ENCODE measurements around the gene PTPRS. TPM values are rescaled to one million over a fixed set of nuclear protein-coding genes. Genes with fewer than 3 reads are reported as not detected.

PTPRS gene
- total and polyA plus RNA-seq, 9 of the 15 experiments (the other 6 are each of a cell fraction or from before 2014, with no cell fraction given), result 1.1 to 49.4 (median 14.1) TPM

DNA sequence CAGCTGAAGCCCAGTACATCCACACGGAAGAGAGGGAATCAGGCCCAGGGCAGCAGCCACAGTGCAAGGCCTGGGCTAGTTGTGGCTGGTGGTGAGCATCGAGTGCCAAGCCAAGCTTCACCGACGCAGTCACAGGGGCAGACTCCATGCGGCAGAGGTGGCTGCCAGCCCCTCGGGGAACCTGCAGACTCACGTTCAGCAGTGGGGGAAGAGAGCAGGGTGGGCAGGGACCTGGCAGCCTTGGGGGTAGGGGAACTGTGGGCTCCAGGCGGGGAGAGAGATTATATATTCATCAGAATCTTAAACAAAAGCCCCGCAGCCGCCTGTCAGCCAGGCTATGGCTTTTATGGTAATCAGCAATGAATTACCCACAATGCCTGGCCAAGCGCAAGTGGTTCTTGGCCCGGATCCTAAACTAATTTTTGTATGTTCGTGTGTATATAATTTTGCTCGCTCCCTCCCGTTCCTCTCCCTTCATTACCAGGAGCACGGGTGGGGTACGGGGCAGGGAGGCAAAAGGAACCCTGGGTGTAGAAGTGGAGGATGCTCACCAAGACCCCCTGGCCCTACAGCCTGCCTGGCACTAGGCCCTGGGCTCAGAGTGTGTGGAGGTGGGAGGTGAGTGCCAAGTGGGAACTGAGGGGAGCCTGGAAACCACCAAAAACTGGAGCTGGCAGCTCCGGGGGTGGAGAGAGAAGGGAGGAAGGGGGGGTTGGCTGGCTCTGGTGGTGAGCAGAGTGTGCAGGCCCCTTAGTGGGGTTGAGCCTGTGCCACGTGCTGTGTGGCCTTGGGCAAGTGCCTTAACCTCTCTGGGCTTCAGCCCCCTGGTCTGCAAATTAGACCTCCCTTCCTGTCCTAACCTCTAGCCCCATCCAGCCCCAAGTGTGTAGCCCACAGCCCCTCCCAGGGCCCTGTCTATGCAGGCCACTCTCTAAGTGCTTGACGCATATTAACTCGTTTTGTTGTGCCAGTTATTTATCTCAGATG lies 31.9 kb downstream of the PTPRS start (continued):
- TF ChIP-seq, protein P1, sequence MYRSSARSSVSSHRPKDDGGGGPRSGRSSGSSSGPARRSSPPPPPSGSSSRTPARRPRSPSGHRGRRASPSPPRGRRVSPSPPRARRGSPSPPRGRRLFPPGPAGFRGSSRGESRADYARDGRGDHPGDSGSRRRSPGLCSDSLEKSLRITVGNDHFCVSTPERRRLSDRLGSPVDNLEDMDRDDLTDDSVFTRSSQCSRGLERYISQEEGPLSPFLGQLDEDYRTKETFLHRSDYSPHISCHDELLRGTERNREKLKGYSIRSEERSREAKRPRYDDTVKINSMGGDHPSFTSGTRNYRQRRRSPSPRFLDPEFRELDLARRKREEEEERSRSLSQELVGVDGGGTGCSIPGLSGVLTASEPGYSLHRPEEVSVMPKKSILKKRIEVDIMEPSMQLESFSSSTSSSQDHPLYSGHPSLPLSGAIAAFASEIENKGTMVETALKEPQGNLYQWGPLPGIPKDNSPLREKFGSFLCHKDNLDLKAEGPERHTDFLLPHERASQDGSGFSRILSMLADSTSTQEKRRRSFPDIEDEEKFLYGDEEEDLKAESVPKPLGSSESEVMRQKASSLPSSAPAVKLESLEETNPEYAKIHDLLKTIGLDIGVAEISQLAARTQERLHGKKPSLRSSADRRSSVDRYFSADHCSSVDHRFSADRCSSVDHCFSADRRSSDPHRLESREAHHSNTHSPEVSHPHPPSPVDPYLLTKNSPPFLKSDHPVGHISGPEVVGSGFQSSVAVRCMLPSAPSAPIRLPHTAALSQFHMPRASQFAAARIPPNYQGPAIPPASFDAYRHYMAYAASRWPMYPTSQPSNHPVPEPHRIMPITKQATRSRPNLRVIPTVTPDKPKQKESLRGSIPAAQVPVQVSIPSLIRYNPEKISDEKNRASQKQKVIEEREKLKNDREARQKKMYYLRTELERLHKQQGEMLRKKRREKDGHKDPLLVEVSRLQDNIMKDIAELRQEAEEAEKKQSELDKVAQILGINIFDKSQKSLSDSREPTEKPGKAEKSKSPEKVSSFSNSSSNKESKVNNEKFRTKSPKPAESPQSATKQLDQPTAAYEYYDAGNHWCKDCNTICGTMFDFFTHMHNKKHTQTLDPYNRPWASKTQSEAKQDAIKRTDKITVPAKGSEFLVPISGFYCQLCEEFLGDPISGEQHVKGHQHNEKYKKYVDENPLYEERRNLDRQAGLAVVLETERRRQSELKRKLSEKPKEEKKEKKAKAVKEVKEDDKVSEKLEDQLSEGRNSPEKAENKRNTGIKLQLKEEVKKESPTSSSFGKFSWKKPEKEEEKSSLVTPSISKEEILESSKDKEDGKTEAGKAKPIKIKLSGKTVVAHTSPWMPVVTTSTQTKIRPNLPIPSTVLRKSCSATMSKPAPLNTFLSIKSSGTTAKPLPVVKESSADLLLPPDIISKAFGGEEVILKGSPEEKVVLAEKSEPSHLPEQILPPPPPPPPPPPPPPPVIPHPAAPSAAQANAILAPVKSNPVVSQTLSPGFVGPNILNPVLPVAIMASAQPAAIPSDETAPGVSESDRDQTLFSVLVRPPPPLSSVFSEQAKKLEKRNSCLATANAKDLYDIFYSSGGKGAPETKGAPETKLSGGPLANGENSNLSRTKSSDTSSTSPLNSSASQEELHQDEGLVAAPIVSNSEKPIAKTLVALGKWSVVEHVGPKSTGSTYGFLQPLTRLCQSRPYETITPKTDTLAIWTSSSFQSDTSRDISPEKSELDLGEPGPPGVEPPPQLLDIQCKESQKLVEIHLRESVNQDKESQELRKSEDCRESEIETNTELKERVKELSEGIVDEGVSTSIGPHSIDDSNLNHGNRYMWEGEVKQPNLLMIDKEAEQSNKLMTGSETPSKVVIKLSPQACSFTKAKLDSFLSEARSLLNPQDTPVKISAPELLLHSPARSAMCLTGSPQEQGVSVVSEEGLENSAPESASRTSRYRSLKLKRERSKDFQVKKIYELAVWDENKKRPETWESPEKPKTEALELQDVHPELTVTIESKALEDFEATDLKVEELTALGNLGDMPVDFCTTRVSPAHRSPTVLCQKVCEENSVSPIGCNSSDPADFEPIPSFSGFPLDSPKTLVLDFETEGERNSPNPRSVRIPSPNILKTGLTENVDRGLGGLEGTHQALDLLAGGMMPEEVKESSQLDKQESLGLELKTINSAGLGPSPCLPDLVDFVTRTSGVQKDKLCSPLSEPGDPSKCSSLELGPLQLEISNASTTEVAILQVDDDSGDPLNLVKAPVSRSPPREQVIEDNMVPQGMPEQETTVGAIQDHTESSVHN (IDR thresholded peaks at IDR 0.05; ENCODE audit: borderline replicate concordance in 1 of 2, low read depth in 1 of 2), result no peak
- TF ChIP-seq ETV5 (CRISPR knock-in tag; IDR thresholded peaks at IDR 0.05; ENCODE audit: low read depth), result no peak
- TF ChIP-seq SUPT5H (IDR thresholded peaks at IDR 0.05), result peak; percentile 92
- no peak for TF ChIP-seq BRD9 (IDR thresholded peaks at IDR 0.05; ENCODE audit: low read depth, partially characterized antibody)
- TF ChIP-seq PHTF2 (CRISPR knock-in tag; IDR thresholded peaks at IDR 0.05), result no peak
- TF ChIP-seq, protein P2, sequence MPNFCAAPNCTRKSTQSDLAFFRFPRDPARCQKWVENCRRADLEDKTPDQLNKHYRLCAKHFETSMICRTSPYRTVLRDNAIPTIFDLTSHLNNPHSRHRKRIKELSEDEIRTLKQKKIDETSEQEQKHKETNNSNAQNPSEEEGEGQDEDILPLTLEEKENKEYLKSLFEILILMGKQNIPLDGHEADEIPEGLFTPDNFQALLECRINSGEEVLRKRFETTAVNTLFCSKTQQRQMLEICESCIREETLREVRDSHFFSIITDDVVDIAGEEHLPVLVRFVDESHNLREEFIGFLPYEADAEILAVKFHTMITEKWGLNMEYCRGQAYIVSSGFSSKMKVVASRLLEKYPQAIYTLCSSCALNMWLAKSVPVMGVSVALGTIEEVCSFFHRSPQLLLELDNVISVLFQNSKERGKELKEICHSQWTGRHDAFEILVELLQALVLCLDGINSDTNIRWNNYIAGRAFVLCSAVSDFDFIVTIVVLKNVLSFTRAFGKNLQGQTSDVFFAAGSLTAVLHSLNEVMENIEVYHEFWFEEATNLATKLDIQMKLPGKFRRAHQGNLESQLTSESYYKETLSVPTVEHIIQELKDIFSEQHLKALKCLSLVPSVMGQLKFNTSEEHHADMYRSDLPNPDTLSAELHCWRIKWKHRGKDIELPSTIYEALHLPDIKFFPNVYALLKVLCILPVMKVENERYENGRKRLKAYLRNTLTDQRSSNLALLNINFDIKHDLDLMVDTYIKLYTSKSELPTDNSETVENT (CRISPR knock-in tag; IDR thresholded peaks at IDR 0.05), result peak; percentile 98
- TF ChIP-seq, protein P3, sequence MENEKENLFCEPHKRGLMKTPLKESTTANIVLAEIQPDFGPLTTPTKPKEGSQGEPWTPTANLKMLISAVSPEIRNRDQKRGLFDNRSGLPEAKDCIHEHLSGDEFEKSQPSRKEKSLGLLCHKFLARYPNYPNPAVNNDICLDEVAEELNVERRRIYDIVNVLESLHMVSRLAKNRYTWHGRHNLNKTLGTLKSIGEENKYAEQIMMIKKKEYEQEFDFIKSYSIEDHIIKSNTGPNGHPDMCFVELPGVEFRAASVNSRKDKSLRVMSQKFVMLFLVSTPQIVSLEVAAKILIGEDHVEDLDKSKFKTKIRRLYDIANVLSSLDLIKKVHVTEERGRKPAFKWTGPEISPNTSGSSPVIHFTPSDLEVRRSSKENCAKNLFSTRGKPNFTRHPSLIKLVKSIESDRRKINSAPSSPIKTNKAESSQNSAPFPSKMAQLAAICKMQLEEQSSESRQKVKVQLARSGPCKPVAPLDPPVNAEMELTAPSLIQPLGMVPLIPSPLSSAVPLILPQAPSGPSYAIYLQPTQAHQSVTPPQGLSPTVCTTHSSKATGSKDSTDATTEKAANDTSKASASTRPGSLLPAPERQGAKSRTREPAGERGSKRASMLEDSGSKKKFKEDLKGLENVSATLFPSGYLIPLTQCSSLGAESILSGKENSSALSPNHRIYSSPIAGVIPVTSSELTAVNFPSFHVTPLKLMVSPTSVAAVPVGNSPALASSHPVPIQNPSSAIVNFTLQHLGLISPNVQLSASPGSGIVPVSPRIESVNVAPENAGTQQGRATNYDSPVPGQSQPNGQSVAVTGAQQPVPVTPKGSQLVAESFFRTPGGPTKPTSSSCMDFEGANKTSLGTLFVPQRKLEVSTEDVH (IDR thresholded peaks at IDR 0.05; ENCODE audit: low read depth, partially characterized antibody), result no peak
- TF ChIP-seq, protein P4, sequence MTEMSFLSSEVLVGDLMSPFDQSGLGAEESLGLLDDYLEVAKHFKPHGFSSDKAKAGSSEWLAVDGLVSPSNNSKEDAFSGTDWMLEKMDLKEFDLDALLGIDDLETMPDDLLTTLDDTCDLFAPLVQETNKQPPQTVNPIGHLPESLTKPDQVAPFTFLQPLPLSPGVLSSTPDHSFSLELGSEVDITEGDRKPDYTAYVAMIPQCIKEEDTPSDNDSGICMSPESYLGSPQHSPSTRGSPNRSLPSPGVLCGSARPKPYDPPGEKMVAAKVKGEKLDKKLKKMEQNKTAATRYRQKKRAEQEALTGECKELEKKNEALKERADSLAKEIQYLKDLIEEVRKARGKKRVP (CRISPR knock-in tag; IDR thresholded peaks at IDR 0.05), result no peak
- TF ChIP-seq HOXB6 (CRISPR knock-in tag; IDR thresholded peaks at IDR 0.05; ENCODE audit: borderline replicate concordance), result peak; percentile 62; the same call in 1 of the 2 replicates
- peak; percentile 62 for TF ChIP-seq BHLHE40 (IDR thresholded peaks at IDR 0.05; ENCODE audit: low read length)
- TF ChIP-seq NEUROD1 (IDR thresholded peaks at IDR 0.05; ENCODE audit: borderline replicate concordance, low read depth, low read length, partially characterized antibody), result no peak

Measured in K562 (cell line).